Measurements from ENCODE around the gene HDAC7.
A peak's percentile ranks its signal among the peaks of the same experiment; 100 is the strongest.

The HDAC7 gene

DNA sequence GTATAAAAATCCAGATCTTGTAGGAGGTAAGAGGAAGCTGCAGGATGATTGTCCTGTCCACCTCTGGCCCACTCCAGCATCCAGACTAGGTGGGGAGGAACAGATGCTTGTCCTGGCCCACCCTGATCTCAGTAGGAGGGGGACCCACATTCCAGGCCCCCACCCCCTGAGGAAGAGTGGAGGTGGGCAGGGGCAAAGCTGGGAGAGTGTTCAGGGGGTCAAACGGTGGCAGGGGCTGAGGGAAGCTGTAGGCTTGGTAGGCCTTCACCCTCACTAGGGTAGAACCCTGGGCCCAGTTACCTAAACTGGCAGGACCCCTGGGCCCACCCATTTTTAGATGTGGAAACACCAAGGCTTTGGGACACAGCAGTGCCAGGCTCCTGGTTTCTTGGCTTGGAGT, 42.6 kb downstream of the HDAC7 start:
- FAIRE-seq, result no peak

DNA sequence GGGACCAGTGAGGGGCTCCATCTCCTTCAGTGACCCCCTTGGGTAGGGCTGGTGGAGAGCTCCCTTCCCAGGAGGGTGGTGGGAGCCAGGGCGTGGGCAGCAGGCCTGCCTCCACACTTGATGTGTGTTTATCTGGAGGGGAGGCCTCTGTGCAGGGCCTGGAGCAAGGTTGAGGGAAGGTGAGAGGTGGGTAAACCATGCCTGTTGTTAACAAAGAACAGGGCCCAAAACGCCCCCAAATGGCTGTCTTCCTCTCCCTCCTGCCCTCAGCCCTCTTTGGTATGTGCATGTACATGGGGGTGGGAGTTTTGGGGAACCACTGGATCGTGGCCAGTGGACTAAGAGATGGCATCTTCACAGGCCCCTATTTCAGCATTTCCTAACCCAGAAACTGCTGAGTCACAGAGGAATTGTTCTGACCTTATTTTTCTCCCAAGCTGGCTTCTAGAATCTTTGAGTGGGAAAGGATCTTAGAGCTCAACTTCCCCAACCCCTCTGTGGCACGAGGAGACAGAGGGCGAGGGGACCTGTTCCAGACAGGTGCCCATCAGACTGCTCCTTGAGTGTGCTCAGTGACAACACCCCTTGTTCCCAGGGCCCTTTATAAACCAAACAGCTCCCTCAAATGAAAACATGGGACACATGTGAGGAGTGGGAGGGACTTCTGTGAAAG, 43.1 kb downstream of the HDAC7 start:
- FAIRE-seq, result no peak

DNA sequence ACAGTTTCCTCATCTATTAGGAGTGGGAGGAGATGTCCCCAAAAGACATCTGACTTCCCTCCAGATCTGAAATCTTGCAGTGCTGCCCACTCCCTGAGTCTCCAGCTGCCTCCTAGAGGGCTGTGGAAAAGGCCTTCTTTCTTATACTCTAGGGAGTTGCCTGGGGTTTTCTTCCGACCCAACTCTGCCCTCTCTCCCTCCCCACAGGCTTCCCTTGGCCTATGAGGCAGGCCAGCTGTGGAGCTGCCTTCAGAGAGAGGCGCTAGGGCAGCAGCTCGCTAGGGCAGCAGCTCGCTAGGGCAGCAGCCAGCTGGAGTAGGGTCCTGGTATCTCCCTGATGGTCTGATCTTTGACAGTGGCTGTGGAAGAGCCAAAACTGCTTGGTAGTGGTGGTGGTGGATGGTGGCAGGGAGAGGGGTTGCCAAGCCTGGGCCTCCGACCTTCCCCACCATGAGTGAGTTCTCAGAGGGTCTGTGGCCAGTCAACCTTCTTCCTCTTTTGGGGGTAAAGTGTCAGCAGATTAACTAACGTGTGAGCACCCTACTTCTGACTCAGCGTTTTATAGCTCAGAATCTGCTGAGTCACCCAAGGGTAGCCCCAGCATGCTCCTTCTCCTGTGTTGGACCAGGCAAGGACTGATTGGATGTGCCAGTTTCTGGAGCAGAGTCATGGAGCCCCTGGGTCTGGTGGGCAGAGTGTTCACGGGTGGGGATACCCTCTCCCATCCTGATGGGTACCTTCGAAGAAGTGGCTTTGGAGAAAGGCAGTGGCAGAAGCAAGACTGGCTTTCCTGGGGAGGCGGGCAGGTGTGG, 44.4 kb downstream of the HDAC7 start:
- no peak for FAIRE-seq

DNA sequence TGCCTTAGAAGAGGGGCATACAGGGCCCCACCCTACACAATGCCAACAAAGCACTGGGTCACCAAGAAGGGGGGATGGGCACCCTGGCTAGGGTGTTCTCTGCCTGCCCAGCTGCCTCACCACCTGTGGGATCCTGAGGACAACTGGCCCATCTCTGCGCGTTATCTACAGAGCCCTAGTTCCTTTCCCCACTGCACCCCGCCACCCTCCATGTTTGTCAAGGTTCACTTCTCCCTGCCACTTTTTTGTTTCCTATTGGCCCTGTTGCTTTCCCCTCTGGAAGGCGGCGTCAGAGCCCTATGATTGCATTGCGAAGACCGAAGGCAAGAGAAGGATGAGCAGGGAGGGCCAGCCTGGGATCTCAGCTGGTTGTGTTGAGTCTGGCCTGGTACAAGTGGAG, 45.0 kb downstream of the HDAC7 start:
- FAIRE-seq, result no peak

DNA sequence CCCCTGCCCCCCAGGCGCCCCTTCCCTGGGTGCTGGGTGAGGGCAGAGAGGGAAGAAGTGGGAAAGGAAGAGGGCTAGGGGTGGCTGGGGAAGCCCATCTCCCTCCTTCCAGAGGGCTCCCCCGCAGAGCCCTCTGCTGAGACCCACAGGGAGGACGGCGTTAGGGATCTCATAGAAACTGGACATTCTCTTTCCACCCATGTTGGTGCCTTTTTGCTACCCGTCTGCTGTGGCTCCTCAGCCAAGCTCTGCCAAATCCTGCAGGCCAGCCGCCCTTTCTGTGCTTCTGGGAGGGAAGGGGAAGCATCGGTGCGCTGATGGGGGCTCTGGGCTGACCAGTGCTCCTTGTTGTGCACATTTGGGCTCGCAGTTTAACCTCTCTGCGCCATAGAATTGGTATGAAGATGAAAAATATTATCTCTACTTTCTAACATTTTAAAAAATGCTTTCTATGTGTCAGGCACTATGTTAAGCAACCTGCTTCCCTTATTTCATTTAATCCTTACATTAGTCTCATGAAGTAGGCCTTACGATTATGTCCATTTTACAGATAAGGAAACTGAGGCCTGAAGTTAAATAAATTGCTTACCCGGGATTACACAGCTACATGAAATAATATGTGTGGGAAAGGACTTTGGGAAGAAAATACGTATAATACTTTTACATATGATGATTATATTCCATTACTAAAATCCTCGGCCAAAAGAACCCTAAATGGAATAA, 45.7 kb downstream of the HDAC7 start:
- FAIRE-seq, result no peak

DNA sequence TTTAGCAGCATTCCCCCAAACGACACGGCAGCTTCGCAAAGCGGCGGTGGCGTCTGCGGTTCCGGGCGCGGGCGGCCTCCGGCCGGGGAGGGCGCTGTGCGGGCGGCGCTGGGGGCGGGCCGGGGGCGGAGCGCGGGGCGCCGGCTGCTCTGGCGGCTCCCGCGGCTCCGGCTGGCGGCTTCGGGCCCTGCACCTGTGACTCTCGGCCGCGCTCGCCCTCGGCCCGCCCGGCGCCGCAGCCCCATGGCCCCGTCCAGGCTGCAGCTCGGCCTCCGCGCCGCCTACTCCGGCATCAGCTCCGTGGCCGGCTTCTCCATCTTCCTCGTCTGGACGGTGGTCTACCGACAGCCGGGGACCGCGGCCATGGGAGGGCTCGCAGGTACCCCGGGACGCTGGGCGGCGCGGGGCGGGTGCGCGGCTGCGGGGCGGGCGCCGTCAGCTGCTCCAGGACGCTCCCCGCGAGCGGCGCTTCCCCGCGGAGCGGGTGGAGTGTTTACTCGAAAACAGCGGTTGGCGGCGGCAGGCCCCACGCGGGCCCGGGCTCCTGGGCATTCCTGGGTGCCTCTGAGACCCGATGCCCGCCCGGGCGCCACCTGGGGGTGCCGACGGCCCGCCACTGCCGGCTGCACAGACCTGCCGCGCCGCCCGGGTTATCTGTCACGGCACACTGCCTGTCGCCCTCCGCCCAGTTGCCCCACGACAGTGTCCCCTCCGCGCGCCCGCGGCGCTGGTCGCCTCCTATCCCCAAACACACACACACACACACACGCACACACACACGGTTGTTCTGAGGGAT, 46.4 kb downstream of the HDAC7 start, which contains the start of gene SLC48A1:
Gene SLC48A1, plus strand, starts transcription at position 177 of the 796 bp plus-strand sequence. Its CDS starts 67 bp downstream, at position 244.
- FAIRE-seq, result no peak

DNA sequence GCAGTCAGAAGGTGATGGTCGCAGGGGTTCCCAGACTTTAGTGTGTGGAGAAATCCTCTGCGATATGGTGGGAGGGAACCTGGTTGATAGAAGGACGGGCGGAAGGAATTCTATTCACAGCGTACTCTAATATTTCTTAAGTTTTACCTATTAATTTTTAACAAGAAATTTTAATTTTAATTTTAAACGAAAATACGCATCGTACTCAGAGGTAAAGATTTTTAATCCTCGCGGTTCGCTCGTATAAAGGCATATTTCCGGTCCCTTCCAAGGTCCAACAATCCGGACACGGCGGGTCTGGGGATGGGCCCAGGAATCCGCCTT, 47.0 kb downstream of the HDAC7 start:
- no peak for FAIRE-seq

DNA sequence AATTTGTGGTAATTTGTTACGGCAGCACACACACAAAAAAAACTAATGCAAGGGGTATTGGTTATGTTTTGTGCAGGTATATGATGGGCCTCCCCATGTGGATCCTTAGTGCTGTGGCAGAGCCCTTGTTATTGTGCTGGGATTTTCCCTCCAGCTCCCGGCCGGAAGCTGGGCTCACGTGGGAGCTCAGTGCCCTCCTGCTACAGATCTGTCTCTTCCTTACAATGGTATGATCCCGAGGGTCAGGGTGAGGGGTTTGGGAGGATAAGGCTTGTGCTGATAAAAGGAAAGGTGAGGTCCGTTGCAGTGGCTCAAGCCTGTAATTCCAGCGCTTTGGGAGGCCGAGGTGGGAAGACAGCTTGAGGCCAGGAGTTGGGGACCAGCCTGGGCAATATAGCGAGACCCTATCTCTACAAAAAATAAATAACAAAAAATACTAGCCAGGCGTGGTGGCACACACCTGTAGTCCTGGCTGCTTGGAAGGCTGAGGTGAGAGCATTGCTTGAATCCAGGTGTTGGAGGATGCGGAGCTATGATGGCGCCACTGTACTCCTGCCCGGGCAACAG, 47.5 kb downstream of the HDAC7 start:
- no peak for FAIRE-seq

DNA sequence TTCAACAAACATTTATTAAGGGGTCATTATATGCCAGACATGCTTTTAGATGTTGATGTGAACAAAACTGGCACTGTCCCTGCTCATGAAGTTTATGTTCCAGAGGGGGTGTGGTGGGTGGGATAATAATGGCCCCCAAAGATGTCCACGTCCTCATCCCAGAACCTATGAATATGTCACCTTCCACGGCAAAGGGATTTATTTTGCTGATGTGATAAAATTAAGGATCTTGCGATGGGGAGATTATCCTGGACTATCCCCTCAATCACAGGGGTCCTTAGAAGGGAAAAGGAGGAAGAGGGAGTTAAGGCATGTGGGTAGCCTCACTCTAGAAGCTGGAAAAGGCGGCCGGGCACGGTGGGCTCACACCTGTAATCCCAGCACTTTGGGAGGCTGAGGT, 48.4 kb downstream of the HDAC7 start:
- no peak for FAIRE-seq

DNA sequence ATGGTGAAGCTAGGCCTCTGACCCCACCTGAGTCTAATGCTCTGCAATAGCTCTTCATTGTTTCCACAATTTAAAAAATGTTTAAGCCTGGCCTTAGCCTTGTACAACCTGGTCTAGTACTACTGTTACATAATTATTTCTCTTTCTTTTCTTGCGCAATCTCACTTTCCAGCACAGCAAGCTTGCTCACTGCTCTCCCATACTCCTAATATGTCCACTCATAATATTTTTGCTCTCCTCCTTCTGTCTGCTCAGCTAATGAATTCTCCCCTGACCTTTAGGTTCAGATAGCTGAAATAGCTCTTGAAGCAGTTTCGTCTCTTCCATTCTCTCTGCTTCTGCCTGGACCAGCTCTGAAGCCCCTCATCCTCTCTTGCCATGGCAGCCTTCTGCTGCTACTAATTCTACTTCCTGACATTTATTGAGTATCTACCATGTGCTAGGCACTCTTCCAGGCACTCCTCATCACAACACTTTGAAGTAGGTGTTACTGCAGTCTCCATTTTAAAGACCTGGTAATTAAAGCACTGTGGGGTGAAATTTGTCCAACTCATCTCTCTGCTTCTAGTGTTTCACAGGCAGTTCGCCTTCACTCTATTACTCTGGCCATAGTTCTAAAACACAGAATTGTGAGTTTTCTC, 49.5 kb downstream of the HDAC7 start:
- no peak for FAIRE-seq

DNA sequence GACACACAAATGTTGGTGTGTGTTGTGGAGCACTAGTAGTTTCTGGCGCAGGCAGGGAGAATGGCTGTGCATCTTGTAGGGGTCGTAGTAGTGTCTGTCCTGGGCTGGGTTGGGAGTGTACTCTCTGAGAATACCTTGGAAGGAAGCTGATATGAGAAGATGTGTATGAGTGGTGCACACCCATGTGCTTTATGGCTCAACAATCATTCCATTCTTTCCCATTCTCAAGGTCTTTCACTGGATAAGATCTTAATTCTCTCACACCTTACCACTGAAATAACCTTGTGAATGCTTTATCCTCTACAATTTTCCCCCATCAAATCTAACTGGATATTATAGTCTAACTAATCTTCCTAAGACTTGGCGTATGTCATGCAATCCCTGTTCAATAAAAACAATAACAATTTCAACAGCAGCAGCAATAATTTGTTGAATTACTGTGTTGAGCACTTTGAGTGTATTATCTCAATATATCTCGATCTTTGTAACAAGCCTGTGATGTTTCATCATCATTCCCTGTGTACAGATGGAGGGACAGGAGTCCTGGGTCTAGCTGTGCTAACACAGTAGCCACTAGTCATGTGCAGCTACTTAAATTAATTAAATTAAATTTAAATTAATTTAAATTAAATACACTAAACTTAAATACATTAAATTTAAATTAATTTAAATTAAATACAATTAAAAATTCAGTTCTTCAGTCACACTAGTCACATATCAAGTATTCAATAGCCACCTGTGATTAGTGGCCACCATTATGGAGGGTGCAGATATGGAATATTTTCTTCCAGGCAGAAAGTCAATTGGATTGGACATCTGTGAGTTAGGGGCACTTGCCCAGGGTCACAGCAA, 50.2 kb downstream of the HDAC7 start:
- FAIRE-seq, result no peak

DNA sequence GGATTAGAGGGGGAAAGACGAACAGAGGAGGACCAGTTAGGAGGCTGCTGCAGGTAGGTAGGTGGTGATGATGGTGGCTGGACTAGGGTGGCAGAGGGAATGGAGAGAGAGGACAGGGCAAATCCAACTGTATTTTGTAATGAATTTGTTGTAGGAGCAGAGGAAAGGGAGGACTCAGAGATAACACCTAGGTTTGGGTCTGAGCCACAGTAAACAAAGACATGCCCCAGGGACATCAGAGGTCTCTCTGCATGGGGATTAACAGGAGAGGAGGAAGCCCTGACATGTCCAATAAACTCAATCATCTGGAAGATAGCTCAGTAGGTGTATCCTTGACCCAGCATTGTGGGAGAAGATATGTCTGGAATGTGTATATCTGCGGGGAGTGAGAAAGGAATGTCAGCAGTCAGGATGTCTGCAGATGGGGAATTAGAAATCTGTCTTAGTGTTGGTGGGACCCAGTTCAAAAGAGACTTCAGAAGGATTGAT, 51.3 kb downstream of the HDAC7 start:
- peak; percentile 32 for FAIRE-seq

DNA sequence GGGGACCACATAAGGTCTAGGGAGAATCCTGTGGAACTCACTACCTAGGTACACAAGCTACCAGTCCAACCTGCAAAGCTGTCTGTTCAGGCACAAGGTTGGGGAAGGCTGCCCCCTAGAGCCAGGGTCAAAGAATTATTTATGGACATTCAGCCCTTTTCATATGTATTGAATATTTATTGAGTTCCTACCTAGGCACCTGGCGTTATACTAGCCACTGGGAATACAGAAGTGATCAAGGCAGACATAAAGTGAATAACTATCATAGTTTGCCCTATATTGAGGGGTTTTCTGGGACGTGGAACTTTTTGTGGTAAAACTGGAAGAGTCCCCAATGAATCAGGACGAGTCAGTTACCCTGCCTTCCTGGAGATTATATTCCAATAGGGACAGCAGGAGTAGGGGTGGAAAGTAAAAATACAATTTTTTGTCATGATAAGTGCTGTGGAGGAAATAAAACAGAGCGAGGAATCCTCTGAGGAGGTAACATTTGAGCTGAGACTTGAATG, 52.4 kb downstream of the HDAC7 start:
- FAIRE-seq, result no peak

DNA sequence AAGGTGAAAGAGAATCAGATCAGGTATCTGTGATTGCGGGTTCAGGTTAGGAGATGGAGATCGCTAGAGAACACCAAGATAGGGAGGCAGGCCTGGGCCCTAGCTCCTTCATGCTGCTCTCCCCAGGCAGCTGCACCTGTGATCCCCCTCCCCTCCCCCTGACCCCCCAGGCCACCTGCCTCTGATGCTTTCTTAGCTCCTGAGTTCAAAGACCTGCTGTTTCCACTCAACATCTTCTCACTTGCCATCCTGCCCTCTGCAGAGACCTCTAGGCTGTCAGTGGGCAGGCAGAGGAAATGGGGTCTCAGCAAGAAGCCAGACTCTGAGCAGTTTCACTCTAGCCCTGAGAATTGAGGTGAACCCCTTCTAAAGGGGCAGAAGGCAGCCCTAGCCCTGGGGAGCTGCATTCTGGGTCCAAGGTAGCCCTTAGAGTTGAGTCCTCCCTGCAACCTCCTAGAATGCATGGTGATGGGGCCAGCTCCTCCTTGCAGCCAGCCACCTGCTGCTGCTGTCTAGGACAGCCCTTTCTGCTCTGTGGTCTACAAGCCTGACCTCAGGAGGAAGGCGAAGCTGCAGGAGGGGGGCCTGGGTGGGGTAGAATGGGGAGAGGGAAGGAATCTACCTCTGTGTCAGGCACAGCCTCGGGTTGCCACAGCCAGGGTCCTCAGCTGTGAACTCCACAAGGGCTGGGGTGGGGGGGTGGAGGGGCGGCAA, 53.0 kb downstream of the HDAC7 start:
- no peak for FAIRE-seq

DNA sequence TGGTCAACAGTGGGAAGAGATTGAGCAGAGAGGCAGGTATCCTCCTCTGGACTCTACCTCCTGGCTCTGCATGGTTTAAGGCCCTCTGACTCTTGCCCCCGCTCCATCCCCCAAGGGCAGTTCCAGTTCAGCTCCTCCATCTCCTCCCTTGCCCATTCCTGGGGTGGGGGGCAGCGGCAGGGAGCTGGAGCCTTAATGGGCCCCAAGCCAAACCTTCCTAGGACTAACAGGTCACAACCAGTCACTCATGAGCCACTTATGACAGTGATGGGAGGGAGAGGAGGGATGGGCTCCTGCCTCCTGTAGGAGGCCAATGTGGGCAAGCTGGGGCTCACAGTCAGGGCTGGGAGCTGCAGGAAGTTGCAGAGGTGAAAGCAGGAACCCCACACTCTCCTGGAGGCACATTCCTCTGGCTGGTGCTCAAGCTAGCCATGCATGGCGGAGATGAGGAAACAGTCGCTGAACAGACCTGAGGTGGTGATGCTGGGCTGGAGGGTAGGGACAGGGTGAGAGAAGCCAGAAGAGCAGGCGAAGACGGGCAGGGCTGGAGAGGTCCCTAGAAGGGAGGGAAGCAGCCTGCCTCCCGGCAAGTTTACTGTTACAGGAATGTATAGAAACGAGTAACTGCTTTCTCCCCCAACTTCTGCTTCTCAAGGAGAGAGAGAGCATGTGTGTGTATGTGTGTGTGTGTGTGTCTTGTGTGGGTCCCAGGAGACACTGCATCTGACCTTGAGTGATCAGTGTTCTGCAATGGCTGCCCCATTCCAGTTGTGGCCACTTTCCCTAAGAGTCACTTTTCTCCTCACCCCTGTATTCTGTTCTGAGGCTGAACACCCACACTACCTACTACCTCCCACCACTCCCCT, 56.0 kb downstream of the HDAC7 start:
- no peak for FAIRE-seq

DNA sequence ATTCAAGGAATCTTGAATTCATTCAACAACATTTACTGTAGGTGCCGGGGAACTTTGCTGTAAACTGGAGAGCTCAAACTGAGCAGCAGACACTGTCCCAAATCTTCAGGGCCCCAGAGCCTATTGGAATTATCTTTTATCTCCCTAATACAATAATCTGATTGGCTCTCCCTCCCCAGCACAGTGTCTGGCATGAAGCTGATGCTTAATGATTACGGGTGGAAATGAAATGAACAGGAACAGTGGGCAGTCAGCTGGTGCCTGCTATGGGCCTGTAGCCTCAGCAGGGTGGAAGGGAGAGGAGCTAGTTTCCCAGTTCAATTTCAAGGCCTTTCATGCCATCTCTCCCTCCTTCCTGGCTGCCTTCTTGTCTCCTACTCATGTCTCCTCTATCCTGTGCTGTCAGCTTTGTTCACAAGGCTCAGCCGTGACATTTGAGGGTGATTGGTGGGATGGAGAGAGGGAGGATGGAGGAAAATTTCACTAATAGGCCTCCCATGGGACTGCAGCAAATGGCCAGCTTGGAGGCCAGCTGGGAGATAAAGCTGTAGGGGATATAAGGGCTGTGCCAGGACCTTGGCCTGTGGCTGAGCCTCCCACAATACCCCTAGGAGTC, 56.7 kb downstream of the HDAC7 start:
- FAIRE-seq, result no peak

DNA sequence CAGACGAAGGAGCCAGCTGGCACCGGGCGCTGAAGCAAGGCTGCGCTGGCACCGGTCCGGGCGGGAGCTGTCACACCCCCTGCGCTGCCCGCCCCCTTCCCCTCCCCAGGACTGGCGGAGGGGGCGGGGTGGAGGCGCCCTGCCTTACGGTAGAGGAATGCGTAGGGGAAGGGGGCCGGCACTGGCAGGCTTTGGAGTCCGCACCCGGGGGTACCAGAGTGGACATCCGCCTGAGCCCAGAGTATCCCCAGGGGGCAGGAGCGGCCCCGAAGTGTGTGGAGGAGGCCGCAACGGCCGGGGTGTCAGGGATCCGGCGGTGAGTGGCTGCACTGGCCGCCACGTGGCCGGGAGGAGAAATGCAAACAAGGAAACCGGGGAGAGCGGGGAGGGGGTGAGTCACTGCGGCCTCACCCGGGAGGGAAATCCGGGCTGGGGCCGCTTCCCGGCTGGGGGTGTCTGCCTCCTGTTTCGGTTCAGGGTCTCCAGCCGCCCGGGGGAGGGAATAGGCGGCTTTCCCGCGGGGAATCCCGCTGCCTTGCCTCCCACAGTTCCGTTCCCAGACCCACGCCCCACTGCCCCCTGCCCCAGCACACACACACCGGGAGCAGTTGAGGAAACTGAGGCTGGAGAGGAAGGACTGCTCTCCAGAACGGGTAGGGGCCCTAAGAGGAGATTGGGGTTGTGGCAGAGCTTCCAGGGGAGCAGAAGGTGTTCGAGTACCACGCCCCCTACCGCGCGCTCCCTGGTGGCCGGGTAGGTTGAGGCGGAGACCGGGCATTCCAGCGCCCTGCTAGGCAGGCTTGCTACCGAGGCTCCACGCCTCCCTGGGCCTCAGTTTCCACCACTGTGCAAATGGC, 60.6 kb downstream of the HDAC7 start, which contains the start of gene RAPGEF3:
Gene RAPGEF3, minus strand, starts transcription at position 47 of the 857 bp plus-strand sequence. CDS start 324 bp downstream, outside the sequence.
- no peak for FAIRE-seq

DNA sequence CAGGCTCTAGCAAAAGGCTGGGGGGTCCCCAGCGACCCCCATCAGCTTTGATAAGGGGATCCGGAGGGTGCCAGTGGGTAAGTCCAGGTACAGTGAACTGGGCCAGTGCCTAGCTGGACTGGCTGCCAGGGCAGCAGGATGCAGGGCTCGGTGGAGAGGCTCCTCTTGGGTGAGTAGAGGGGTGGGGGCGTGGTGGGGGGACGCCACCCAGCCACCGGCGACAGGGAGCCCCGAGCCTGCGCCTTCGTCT, 61.2 kb downstream of the HDAC7 start:
- FAIRE-seq, result no peak

Measured in TTC549 (cell line).